HG03460 (cell line): Measurements from ENCODE around the gene ROPN1L.
"Not testable (repeated sequence)": the region's sequence is repeated elsewhere in the genome, so short reads cannot be mapped to it uniquely, and the experiment has no call there.

Experiments
- ATAC-seq: cut with Tn5 transposase; IDR thresholded peaks from one replicate; pipeline ENCODE4 v1.9.1; 2021; ENCODE audit not compliant: unreplicated experiment

ROPN1L gene

GRCh38 chr5:10475931-10476676, 34.4 kb downstream of the ROPN1L start:
- no peak for ATAC-seq

DNA sequence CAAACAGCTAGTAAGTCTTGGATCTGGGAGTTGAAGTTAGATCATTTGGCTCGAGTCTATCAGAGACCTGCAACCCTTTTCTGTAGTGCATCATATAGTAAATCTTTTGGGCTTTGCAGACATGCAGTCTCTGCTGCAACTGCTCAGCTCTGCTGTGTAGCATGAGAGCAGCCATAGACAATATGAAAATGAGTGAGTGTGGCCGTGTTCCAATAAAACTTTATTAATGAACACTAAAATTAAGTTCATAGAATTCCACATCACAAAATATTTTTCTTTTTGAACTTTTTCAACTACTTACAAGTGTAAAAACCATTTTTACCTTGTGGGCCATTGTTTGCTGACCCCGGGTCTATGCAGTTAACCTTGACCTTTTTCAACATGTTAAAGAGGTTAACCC, 35.2 kb downstream of the ROPN1L start:
- ATAC-seq, result no peak

DNA sequence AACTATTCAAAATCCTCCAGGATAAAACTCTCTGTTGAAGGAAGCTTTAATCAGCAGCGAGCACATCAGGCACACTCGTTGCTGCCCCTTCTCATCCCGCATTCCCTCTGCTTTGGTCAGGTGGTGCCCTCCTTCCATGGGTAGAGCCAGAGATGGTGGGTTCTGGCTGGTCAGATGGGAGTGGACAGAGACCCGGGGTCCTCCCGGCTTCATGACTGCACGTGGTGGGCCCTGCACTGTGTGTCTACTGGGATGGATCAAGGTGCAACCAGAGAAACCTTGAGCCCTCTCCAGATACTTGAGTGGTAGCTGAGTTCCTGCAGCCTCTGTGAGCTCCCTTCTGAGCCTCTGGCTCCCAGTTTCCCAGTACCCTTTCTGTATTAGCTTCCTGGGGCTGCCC, 36.3 kb downstream of the ROPN1L start:
- ATAC-seq, result no peak

- no peak for ATAC-seq
Observed at GRCh38 chr5:10478436-10478835, 36.8 kb downstream of the ROPN1L start.

DNA sequence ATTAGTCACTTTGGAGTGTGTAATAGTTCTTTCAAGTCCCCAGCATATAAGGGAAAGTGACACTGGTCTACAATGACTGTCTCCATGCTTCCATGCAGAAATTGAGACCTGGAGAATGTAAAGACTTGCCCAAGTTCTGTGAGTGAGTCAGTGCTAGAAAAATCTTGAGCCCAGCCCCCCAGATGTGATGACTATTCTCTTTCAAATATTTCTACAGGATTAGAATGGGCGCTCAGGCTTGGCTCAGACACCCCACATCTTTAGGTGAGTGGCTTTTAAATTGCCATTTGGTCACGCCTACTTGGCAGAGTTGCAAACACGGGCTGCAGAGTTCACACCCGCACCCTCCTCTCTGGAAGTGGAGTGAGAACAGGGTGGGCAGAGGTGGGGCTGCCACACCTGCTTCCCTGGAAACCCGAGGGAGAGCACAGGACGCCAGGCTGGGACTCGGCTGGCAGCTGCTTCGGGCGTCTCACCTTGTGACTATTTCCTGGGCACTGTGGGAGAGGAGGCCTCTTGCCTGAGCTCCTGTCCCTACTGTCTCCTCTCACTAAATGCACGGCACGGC, 37.6 kb downstream of the ROPN1L start:
- ATAC-seq, result no peak

GRCh38 chr5:10480237-10480985, 38.7 kb downstream of the ROPN1L start:
- ATAC-seq, result no peak

DNA sequence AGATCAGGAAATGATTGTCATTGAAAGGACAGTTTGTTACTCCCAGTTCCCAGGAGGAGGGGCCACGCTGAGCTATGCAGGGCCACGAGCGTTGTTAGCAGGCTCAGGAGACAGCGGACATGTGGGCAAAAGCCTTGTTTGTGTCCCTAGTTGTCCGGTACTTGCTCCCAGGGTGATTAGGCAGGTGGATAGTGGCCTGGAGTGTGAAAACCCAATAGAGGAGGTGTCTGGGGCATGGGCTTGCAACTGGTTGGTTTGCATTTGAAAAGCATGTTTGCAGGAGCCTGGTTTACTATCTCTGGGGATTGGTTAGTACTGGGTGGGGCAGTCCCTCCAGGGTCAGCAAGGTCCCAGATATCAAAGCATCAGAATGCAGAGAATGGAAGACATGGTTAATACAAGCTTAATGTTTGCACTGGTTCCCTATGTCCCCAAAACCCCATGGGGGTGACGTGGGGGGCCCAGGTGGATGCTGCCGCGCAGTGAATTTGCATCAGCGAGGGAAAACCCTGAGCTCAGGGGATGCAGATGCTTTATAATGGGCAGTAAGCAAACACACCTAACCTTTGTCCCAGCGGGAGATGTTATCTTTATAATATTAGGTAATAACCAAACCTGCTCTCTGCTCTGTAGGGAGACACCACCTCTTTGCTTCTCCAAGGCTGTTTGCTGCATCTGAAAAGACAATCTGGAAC, 39.7 kb downstream of the ROPN1L start:
- ATAC-seq, result no peak

DNA sequence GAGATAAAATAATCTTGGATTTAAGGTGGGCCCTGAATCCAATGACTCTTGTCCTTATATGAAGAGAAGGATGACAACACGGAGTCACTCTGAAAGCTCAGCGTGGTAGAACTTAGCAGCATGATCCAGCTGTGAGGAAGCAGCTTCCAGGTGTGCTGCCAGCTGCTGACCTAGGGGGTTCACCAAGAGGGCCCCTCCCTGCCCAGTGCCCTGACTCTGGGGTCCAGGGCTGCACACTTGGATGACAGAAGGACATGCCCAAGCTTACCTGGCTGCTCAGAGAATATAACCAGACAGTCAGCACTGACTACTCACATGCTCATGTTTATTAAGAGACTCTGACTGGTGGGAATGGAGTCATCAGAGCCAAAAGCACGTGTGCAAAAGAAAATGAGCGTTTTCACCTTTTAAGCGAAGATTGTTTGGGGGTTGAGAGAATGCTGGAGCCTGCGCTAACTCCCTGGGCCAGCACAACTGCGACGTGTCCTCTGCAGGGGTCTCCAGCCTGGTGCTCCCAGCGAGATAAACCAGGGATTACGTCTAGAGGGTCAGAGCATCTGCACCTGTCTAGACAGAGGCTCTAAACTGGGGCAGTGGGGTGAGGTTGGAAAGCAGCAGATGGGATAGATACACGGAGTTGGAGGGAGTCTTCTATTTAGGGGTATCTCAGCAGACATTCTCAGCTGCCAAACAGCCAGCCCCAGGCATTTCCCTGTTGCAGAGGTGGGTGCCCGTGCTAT, 41.3 kb downstream of the ROPN1L start:
- no peak for ATAC-seq

GRCh38 chr5:10484774-10485141, 43.1 kb downstream of the ROPN1L start:
- ATAC-seq, result no peak

DNA sequence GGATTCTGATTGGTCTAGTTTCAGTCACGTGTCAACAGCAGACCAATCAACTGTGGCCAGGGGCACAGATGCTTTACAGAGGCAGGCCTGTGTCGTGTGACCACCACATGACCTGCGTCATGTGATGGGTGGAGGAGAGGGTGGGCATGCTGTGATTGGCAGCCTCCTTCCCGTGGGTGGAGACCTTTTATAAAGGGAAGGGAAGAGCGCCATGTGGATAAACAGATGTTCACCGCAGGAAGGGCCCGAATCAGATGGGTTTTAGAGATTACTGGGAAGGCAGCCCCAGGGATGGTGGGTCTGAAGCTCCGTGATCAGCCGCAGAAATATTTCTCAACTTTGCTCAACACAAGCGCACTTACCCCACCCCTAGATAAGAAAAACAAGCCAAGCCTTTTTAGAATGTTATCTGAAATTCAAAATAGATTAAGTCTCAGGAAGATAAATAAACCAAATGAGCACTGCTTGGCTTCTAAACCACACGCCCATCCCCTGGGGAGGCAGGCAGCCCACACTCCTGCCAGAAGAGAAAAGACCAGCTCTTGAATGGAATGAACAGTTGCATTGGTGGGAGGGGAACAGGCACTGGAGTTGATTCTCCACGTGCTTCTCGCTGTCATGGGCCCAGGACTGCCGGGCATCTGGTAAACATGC, 43.6 kb downstream of the ROPN1L start:
- no peak for ATAC-seq

DNA sequence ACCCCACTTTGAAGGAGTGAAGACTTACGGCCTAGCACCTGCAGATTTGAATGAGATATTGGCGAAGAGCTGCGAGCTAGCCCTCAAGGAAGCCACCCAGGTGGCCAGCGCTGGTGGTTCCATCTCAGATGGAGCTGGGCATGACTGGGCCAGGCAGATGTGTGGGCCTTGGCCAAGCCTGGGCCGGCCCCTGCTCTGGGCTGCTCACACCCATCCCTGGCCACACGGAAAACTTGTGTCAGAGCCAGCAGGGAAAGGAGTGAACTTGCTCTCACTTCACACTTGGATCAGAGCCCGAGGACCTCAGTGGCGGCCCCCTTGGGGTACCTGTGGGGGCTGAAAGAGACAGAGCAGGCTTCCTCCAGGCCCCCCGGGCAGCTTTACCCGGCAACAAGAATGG, 44.2 kb downstream of the ROPN1L start:
- ATAC-seq, result no peak

- no peak for ATAC-seq
Observed at GRCh38 chr5:10486511-10487344, 45.0 kb downstream of the ROPN1L start.

DNA sequence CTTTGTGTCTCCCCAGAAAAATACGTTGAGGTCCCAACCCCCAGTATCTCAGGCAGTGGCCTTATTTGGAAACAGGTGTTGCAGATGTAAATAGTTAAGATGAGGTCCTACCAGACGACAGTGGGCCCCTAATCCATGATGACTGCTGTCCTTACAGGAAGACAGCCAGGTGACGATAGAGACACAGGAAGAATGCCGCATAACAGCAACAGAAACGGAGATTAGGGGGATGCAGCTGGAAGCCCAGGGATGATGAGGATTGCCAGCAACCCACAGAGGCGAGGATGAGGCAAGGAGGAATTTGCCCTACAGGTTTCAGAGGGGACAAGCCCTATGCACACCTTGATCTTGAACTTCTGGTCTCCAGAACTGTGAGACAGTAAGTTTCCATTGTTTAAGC, 46.5 kb downstream of the ROPN1L start:
- ATAC-seq, result no peak

- peak; percentile 89 for ATAC-seq
Observed at GRCh38 chr5:10489810-10490426, 48.2 kb downstream of the ROPN1L start.

DNA sequence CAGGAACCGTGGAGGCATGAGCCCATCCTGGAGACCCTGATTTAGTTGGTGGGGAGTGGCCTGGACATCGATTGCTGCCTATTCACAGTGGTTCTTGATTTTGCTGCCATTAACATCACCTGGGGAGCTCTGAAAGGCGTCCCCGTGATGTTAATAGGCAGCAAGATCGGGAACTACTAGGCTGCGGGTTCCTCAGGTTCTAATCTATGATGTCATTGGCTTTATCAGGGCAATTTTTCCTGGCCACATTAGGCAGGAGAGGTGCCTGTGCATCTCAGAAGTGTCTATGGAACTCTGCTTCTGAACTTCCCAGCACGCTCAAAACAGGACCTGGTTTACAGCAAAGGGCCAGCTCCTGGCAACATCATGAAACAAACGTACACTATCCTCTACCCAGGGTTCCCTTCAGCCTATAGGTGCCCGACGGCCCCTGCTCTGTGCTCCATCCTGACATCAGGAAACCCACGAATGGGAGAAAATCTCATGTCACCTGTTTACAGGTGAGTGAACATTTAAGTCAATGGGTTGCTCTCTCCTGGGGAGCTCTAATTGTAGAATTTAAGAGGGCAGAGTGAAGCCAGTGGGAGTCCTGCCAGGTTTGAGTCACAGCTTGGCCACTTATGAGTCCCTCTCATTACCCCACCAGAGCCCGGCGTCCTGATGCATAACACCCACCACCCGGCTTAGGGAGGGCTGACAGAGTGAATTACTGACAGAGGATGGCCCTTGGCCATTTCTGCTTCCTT, 49.4 kb downstream of the ROPN1L start:
- no peak for ATAC-seq

DNA sequence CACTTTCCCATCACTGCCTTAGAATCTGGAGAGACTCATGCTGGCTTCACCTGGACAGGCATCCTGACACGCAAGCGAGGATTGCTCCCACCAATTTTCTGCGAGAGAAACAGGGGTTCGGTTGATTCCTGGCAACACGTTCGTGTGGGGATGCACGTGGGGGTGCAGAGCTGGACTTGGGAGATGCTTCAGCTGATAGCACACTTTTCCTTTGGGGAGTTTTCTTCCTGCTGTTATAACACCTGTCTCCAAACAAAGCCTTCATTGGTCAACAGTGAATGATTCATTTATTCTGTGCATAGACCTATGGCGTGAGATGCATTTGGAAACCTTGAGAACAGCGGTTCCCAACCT, 50.0 kb downstream of the ROPN1L start:
- ATAC-seq, result no peak

- no peak for ATAC-seq
Observed at GRCh38 chr5:10493884-10494283, 52.2 kb downstream of the ROPN1L start.

GRCh38 chr5:10494497-10494896, 52.8 kb downstream of the ROPN1L start:
- not testable (repeated sequence) for ATAC-seq

DNA sequence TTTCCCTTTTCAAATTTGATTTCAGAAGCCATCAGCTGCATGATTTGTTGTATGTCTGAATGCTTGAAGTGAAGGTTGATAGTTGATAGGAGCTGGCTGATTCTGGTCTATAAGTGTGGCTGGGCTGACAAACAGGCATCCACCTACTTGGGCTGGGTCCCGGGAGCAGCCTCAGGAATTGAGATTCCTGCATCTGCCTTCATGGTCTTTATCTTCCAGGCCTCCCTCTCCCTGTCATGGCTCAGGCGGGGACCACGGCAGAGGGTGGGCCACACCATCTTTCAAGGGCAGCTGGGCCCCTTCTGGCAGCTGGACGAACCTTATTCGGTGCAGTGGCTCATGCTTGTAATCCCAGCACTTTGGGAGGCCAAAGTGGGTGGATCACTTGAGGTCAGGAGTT, 55.9 kb downstream of the ROPN1L start:
- no peak for ATAC-seq
